ENCODE data around the gene SLC39A11. TPM values are rescaled to one million over a fixed set of nuclear protein-coding genes. Genes with fewer than 3 reads are reported as not detected.

Gene SLC39A11
- total RNA-seq, 1 experiment from 2014 or later, result 15.2 TPM

DNA sequence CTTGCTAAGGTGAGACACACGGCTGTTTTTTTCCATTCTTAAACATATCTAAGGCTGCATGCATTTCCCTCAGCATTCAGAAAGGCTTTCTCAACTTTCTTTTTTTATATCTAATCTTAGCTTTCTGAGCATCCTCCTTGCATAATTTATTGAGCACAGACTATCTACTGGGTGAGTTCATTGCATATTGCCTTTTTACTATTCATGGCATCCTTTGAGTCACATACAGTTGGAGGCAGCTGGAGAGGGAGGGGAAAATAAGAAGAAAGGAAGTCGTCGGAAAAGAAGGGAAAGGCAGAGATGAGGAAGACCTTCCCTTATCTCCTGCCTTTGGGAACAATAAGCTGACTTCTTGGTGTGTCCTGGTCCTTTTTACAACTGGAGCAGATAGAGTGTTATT, 468.3 kb downstream of the SLC39A11 start:
- no peak overlapping the region for H3T11ph ChIP-seq (ENCODE audit: low read length)
- H4K8ac ChIP-seq (replicated peaks; ENCODE audit: insufficient read length, low read depth, low read length), result no peak overlapping the region
- no peaks in the 10 kb centered on the region for H3K27me3 ChIP-seq (ENCODE audit: insufficient read depth, low read length)
- H3K27ac Mint-ChIP-seq, result no peak overlapping the region
- H3K79me1 ChIP-seq (ENCODE audit: insufficient read depth, low read depth, low read length, poor library complexity, severe bottlenecking), result no peaks in the 10 kb centered on the region
- H3K23me2 ChIP-seq (ENCODE audit: insufficient read length, low read depth, low read length, poor library complexity, severe bottlenecking), result no peaks in the 10 kb centered on the region
- no peak overlapping the region for H3K4me3 Mint-ChIP-seq
- H3K4ac ChIP-seq (ENCODE audit: low read depth, low read length), result no peak overlapping the region
- H3K36me3 Mint-ChIP-seq (ENCODE audit: insufficient read depth in 1 of 3, low read depth in 3 of 3), result no peaks in the 10 kb centered on the region
- WGBS (ENCODE audit: extremely low coverage, insufficient read length, low lambda C conversion rate), result no CpG with 5 or more reads among the region's 3 CpGs
- no peak overlapping the region for H3K56ac ChIP-seq (ENCODE audit: insufficient read length, low read depth, low read length)
- no peak overlapping the region for H4K5ac ChIP-seq (ENCODE audit: insufficient read length, low read depth, low read length)
- H2BK5ac ChIP-seq (ENCODE audit: insufficient read length, low read length), result no peak overlapping the region
- H3K9ac ChIP-seq (ENCODE audit: extremely low read depth, insufficient read length, low read length), result no peak overlapping the region
- no peak overlapping the region for H3K14ac ChIP-seq (ENCODE audit: insufficient read depth, low read length)
- H2BK15ac ChIP-seq (ENCODE audit: low read depth, low read length), result no peak overlapping the region
- H3K27me3 Mint-ChIP-seq (ENCODE audit: low read depth), result peaks cover 12% of the 10 kb centered on the region
- H3K23ac ChIP-seq (ENCODE audit: insufficient read length, low read depth, low read length), result no peak overlapping the region
- H3K4me1 ChIP-seq (ENCODE audit: insufficient read depth, low read length), result no peaks in the 10 kb centered on the region
- no peaks in the 10 kb centered on the region for H3K79me2 ChIP-seq (ENCODE audit: insufficient read depth, low read length)
- no peak overlapping the region for H3K18ac ChIP-seq (ENCODE audit: insufficient read length, low read depth, low read length)
- H2AFZ ChIP-seq (ENCODE audit: low read length), result no peak overlapping the region
- no peak for DNase-seq
- H3K4me2 ChIP-seq (ENCODE audit: insufficient read depth, insufficient read length, low read length), result no peak overlapping the region
- TF ChIP-seq, protein P1, sequence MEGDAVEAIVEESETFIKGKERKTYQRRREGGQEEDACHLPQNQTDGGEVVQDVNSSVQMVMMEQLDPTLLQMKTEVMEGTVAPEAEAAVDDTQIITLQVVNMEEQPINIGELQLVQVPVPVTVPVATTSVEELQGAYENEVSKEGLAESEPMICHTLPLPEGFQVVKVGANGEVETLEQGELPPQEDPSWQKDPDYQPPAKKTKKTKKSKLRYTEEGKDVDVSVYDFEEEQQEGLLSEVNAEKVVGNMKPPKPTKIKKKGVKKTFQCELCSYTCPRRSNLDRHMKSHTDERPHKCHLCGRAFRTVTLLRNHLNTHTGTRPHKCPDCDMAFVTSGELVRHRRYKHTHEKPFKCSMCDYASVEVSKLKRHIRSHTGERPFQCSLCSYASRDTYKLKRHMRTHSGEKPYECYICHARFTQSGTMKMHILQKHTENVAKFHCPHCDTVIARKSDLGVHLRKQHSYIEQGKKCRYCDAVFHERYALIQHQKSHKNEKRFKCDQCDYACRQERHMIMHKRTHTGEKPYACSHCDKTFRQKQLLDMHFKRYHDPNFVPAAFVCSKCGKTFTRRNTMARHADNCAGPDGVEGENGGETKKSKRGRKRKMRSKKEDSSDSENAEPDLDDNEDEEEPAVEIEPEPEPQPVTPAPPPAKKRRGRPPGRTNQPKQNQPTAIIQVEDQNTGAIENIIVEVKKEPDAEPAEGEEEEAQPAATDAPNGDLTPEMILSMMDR (conservative IDR thresholded peaks at IDR 0.05), result no peak
- no peak overlapping the region for H4K91ac ChIP-seq (ENCODE audit: insufficient read length, low read depth, low read length)
- no peaks in the 10 kb centered on the region for H4K20me1 ChIP-seq (ENCODE audit: control insufficient read depth, insufficient read depth, insufficient read length)
- H2BK20ac ChIP-seq (ENCODE audit: low read depth, low read length, poor library complexity, severe bottlenecking), result no peak overlapping the region
- H3K27ac ChIP-seq (ENCODE audit: insufficient read length, low read depth, low read length), result no peak overlapping the region
- H3K9me3 Mint-ChIP-seq, result peaks cover 3 to 4% of the 10 kb centered on the region in 2 experiments; a peak in 2 of 5 replicates
- peaks cover 14 to 21% of the 10 kb centered on the region in 2 experiments for H3K4me1 Mint-ChIP-seq
- no peak overlapping the region for H2AK5ac ChIP-seq (ENCODE audit: insufficient read length, low read length)
- no peaks in the 10 kb centered on the region for H3K9me3 ChIP-seq (ENCODE audit: control insufficient read depth, low read depth, low read length)
- H2BK120ac ChIP-seq (ENCODE audit: low read depth, low read length, poor library complexity, severe bottlenecking), result no peak overlapping the region
- H2BK12ac ChIP-seq (ENCODE audit: insufficient read length, low read depth, low read length), result no peak overlapping the region
